Measurements from ENCODE around the gene TRAK2.

DNA sequence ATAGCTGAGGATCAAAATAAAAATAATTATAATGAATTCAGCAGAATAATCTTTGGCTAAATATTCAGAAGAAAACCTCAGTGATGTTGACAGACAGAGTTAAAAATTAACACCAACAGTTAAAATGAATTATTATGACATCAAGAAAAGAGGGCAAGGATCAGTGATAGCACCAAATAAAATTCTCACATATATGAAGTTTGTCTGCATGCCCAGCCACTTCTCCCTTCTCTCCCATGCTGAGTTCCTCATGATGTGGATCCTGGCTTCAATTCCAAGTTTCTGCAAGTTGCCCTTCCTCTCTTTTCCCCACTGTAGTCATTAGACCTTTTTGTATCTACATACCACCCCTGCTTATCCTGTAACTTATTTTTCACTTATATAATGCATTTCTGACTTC, 7.1 kb upstream of the TRAK2 start:
- TF ChIP-seq, protein P1, sequence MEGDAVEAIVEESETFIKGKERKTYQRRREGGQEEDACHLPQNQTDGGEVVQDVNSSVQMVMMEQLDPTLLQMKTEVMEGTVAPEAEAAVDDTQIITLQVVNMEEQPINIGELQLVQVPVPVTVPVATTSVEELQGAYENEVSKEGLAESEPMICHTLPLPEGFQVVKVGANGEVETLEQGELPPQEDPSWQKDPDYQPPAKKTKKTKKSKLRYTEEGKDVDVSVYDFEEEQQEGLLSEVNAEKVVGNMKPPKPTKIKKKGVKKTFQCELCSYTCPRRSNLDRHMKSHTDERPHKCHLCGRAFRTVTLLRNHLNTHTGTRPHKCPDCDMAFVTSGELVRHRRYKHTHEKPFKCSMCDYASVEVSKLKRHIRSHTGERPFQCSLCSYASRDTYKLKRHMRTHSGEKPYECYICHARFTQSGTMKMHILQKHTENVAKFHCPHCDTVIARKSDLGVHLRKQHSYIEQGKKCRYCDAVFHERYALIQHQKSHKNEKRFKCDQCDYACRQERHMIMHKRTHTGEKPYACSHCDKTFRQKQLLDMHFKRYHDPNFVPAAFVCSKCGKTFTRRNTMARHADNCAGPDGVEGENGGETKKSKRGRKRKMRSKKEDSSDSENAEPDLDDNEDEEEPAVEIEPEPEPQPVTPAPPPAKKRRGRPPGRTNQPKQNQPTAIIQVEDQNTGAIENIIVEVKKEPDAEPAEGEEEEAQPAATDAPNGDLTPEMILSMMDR (IDR thresholded peaks at IDR 0.05), result no peak
- no peak for TF ChIP-seq POLR2AphosphoS5 (IDR thresholded peaks at IDR 0.05)
- TF ChIP-seq POLR2A (IDR thresholded peaks at IDR 0.05), result no peak
